ENCODE results near the gene GPR87.

GRCh38 chr3:151315846-151316245 is 774 bp downstream of the GPR87 start:
- TF ChIP-seq CTCF (IDR thresholded peaks at IDR 0.05 in 8 of 11, conservative IDR thresholded peaks at IDR 0.05 in 3 of 11), result no peak
- TF ChIP-seq POLR2AphosphoS5 (IDR thresholded peaks at IDR 0.05), result no peak
- no peak for TF ChIP-seq POLR2A (IDR thresholded peaks at IDR 0.05)
